WTC11 (cell line): ENCODE results near the gene UMAD1. TPM values are rescaled to one million over a fixed set of nuclear protein-coding genes. Genes with fewer than 3 reads are reported as not detected.

Experiments
- ATAC-seq: fragments of 200-7000 bp; cut with Tn5 transposase; 2 replicates; pipeline ENCODE4 v1.10.0; 2021; ENCODE audit warnings: mild to moderate bottlenecking, moderate library complexity
- CTCF ChIA-PET: fragments of 300-600 bp; sonication (Branson Sonifier 250); formaldehyde crosslinking; loops from one replicate; lab custom pipeline; 2021; ENCODE audit warnings: antibody characterized with exemption; lab: Charles Lee
- POLR2A ChIA-PET: fragments of 350-600 bp; sonication (Branson Sonifier 250); formaldehyde crosslinking; loops from one replicate; lab custom pipeline; 2021; ENCODE audit warnings: antibody characterized with exemption; lab: Charles Lee
- DNase-seq: peaks from one replicate; pipeline ENCODE4 v3.0.0; 2021; ENCODE audit warnings: low spot score
- H3K27ac Mint-ChIP-seq: 2 replicates; pipeline ENCODE4 v1.8.0; 2021; ENCODE audit warnings: mixed read lengths
- H3K27me3 Mint-ChIP-seq: 2 replicates; pipeline ENCODE4 v1.8.0; 2021; ENCODE audit warnings: low read depth, mild to moderate bottlenecking, moderate library complexity, mixed read lengths
- H3K36me3 Mint-ChIP-seq: 2 replicates; pipeline ENCODE4 v1.8.0; 2021; ENCODE audit warnings: mixed read lengths
- H3K4me1 Mint-ChIP-seq: 2 replicates; pipeline ENCODE4 v1.8.0; 2022; ENCODE audit warnings: mixed read lengths
- H3K4me3 Mint-ChIP-seq: 2 replicates; pipeline ENCODE4 v1.8.0; 2021; ENCODE audit warnings: mild to moderate bottlenecking, moderate library complexity, mixed read lengths
- H3K9me3 Mint-ChIP-seq: 2 replicates; pipeline ENCODE4 v1.8.0; 2021; ENCODE audit warnings: mixed read lengths
- CBFB ChIP-seq: sonication (generic); formaldehyde crosslinking; IDR thresholded peaks from 2 replicates; pipeline ENCODE4 v1.8.1; 2022; ENCODE audit warnings: mild to moderate bottlenecking, low read depth, missing genetic modification reagents
- ELF4 ChIP-seq: sonication (generic); formaldehyde crosslinking; IDR thresholded peaks from 2 replicates; pipeline ENCODE4 v1.8.1; 2022; ENCODE audit warnings: low read depth, mild to moderate bottlenecking, moderate library complexity, missing genetic modification reagents
- EMX1 ChIP-seq: fragments of 250-450 bp; sonication (Bioruptor Pico); IDR thresholded peaks from 2 replicates; pipeline ENCODE4 v1.8.0; 2021; ENCODE audit warnings: mild to moderate bottlenecking
- GABPB1 ChIP-seq: sonication (generic); formaldehyde crosslinking; IDR thresholded peaks from 2 replicates; pipeline ENCODE4 v1.8.1; 2023; ENCODE audit warnings: mild to moderate bottlenecking, missing genetic modification reagents
- IRF2 ChIP-seq: sonication (generic); formaldehyde crosslinking; IDR thresholded peaks from 2 replicates; pipeline ENCODE4 v1.8.0; 2022; ENCODE audit warnings: low read depth, missing genetic modification reagents, borderline replicate concordance
- PRRX2 ChIP-seq: fragments of 250-450 bp; sonication (Bioruptor Pico); IDR thresholded peaks from 2 replicates; pipeline ENCODE4 v1.8.0; 2021; ENCODE audit warnings: mild to moderate bottlenecking
- ZNF232 ChIP-seq: sonication (generic); formaldehyde crosslinking; IDR thresholded peaks from 2 replicates; pipeline ENCODE4 v1.8.0; 2022; ENCODE audit warnings: mild to moderate bottlenecking, missing genetic modification reagents
- ZNF671 ChIP-seq: fragments of 250-450 bp; sonication (Bioruptor Pico); IDR thresholded peaks from 2 replicates; pipeline ENCODE4 v1.8.0; 2021; ENCODE audit warnings: mild to moderate bottlenecking
- total RNA-seq: library from RNA; stranded (reverse); gene quantifications from 3 replicates; pipeline ENCODE4 v1.2.3, GENCODE V29; 2021
- TF ChIP-seq, protein P1 (sequence below): sonication (generic); formaldehyde crosslinking; IDR thresholded peaks from 2 replicates; pipeline ENCODE4 v1.8.0; 2023; ENCODE audit warnings: missing genetic modification reagents, mild to moderate bottlenecking, borderline replicate concordance
- TF ChIP-seq, protein P2 (sequence below): sonication (generic); formaldehyde crosslinking; IDR thresholded peaks from 2 replicates; pipeline ENCODE4 v1.8.1; 2023; ENCODE audit warnings: mild to moderate bottlenecking, missing genetic modification reagents
- TF ChIP-seq, protein P3 (sequence below): sonication (generic); formaldehyde crosslinking; IDR thresholded peaks from 2 replicates; pipeline ENCODE4 v1.8.1; 2022; ENCODE audit warnings: missing genetic modification reagents, borderline replicate concordance
- TF ChIP-seq, protein P4 (sequence below): sonication (generic); formaldehyde crosslinking; IDR thresholded peaks from 2 replicates; pipeline ENCODE4 v1.8.0; 2022; ENCODE audit warnings: mild to moderate bottlenecking, missing genetic modification reagents
- TF ChIP-seq, protein P5 (sequence below): fragments of 200-600 bp; IDR thresholded peaks from 2 replicates; pipeline ENCODE4 v1.8.0; 2022; ENCODE audit warnings: antibody characterized with exemption
- TF ChIP-seq, protein P6 (sequence below): sonication (generic); formaldehyde crosslinking; IDR thresholded peaks from 2 replicates; pipeline ENCODE4 v1.8.1; 2022; ENCODE audit warnings: low read depth, missing genetic modification reagents, borderline replicate concordance
- TF ChIP-seq, protein P7 (sequence below): sonication (generic); formaldehyde crosslinking; IDR thresholded peaks from 2 replicates; pipeline ENCODE4 v1.8.1; 2023; ENCODE audit warnings: mild to moderate bottlenecking, moderate library complexity, missing genetic modification reagents

UMAD1 gene
- total RNA-seq, 1 experiment from 2014 or later, result 13.0 TPM

DNA sequence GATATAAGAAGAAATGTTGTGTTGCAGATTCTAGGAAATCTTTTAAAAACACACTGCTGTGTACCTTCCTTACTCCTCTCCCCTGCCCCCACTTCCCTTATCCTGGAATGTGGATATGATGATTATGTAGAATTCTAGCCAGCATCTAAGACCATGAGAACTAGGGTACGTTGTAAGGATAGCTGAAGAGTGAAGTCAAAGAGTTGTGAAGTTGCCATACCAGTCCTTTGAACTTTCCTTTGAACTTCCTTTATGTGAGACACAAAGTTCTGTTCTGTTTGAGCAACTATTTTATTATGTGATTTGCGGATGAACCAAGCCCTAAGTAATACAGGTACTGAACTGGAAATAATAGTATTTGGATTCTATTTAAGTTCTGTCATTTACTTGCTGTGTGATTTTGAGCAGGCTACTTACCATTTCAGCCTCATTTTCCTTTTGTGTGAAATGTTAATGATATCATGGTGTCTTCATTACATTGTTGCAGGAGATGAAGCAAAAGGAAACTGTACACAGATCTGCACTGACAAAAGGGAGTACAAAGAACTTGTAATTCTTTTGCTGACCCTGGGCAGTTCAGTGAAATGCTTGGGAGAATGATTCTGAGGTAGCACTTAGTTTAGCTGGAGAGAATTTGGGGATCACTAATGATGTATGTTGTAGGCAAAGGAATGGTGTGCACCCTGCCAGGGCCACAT lies 46.4 kb downstream of the UMAD1 start:
- CTCF ChIA-PET, result interaction anchor here (0.6 kb wide), 1 partner anchor 591 kb away, joined by 3 read pairs; no protein-coding TSS in a partner anchor

More for the DNA sequence above, 46.4 kb downstream of the UMAD1 start:
- no peak overlapping the region for H3K27ac Mint-ChIP-seq
- no peaks in the 10 kb centered on the region for H3K9me3 Mint-ChIP-seq
- ATAC-seq (no peak), DNase-seq (no peak)
- no peaks in the 10 kb centered on the region; the same call in 1 of the 2 replicates for H3K27me3 Mint-ChIP-seq
- no peak for TF ChIP-seq GABPB1
- TF ChIP-seq ZNF671 (CRISPR knock-in tag), result no peak
- TF ChIP-seq, protein P1, sequence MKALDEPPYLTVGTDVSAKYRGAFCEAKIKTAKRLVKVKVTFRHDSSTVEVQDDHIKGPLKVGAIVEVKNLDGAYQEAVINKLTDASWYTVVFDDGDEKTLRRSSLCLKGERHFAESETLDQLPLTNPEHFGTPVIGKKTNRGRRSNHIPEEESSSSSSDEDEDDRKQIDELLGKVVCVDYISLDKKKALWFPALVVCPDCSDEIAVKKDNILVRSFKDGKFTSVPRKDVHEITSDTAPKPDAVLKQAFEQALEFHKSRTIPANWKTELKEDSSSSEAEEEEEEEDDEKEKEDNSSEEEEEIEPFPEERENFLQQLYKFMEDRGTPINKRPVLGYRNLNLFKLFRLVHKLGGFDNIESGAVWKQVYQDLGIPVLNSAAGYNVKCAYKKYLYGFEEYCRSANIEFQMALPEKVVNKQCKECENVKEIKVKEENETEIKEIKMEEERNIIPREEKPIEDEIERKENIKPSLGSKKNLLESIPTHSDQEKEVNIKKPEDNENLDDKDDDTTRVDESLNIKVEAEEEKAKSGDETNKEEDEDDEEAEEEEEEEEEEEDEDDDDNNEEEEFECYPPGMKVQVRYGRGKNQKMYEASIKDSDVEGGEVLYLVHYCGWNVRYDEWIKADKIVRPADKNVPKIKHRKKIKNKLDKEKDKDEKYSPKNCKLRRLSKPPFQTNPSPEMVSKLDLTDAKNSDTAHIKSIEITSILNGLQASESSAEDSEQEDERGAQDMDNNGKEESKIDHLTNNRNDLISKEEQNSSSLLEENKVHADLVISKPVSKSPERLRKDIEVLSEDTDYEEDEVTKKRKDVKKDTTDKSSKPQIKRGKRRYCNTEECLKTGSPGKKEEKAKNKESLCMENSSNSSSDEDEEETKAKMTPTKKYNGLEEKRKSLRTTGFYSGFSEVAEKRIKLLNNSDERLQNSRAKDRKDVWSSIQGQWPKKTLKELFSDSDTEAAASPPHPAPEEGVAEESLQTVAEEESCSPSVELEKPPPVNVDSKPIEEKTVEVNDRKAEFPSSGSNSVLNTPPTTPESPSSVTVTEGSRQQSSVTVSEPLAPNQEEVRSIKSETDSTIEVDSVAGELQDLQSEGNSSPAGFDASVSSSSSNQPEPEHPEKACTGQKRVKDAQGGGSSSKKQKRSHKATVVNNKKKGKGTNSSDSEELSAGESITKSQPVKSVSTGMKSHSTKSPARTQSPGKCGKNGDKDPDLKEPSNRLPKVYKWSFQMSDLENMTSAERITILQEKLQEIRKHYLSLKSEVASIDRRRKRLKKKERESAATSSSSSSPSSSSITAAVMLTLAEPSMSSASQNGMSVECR (CRISPR knock-in tag), result no peak
- TF ChIP-seq, protein P2, sequence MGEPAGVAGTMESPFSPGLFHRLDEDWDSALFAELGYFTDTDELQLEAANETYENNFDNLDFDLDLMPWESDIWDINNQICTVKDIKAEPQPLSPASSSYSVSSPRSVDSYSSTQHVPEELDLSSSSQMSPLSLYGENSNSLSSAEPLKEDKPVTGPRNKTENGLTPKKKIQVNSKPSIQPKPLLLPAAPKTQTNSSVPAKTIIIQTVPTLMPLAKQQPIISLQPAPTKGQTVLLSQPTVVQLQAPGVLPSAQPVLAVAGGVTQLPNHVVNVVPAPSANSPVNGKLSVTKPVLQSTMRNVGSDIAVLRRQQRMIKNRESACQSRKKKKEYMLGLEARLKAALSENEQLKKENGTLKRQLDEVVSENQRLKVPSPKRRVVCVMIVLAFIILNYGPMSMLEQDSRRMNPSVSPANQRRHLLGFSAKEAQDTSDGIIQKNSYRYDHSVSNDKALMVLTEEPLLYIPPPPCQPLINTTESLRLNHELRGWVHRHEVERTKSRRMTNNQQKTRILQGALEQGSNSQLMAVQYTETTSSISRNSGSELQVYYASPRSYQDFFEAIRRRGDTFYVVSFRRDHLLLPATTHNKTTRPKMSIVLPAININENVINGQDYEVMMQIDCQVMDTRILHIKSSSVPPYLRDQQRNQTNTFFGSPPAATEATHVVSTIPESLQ, result no peak
- no peak for TF ChIP-seq IRF2
- no peak for TF ChIP-seq EMX1
- no peak for TF ChIP-seq ZNF232
- TF ChIP-seq ELF4, result no peak
- TF ChIP-seq, protein P3, sequence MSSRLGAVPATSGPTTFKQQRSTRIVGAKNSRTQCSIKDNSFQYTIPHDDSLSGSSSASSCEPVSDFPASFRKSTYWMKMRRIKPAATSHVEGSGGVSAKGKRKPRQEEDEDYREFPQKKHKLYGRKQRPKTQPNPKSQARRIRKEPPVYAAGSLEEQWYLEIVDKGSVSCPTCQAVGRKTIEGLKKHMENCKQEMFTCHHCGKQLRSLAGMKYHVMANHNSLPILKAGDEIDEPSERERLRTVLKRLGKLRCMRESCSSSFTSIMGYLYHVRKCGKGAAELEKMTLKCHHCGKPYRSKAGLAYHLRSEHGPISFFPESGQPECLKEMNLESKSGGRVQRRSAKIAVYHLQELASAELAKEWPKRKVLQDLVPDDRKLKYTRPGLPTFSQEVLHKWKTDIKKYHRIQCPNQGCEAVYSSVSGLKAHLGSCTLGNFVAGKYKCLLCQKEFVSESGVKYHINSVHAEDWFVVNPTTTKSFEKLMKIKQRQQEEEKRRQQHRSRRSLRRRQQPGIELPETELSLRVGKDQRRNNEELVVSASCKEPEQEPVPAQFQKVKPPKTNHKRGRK (CRISPR knock-in tag), result no peak
- TF ChIP-seq, protein P4, sequence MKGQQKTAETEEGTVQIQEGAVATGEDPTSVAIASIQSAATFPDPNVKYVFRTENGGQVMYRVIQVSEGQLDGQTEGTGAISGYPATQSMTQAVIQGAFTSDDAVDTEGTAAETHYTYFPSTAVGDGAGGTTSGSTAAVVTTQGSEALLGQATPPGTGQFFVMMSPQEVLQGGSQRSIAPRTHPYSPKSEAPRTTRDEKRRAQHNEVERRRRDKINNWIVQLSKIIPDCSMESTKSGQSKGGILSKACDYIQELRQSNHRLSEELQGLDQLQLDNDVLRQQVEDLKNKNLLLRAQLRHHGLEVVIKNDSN (CRISPR knock-in tag), result no peak
- no peak for TF ChIP-seq PRRX2
- TF ChIP-seq, protein P5, sequence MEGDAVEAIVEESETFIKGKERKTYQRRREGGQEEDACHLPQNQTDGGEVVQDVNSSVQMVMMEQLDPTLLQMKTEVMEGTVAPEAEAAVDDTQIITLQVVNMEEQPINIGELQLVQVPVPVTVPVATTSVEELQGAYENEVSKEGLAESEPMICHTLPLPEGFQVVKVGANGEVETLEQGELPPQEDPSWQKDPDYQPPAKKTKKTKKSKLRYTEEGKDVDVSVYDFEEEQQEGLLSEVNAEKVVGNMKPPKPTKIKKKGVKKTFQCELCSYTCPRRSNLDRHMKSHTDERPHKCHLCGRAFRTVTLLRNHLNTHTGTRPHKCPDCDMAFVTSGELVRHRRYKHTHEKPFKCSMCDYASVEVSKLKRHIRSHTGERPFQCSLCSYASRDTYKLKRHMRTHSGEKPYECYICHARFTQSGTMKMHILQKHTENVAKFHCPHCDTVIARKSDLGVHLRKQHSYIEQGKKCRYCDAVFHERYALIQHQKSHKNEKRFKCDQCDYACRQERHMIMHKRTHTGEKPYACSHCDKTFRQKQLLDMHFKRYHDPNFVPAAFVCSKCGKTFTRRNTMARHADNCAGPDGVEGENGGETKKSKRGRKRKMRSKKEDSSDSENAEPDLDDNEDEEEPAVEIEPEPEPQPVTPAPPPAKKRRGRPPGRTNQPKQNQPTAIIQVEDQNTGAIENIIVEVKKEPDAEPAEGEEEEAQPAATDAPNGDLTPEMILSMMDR, result no peak
- TF ChIP-seq, protein P6, sequence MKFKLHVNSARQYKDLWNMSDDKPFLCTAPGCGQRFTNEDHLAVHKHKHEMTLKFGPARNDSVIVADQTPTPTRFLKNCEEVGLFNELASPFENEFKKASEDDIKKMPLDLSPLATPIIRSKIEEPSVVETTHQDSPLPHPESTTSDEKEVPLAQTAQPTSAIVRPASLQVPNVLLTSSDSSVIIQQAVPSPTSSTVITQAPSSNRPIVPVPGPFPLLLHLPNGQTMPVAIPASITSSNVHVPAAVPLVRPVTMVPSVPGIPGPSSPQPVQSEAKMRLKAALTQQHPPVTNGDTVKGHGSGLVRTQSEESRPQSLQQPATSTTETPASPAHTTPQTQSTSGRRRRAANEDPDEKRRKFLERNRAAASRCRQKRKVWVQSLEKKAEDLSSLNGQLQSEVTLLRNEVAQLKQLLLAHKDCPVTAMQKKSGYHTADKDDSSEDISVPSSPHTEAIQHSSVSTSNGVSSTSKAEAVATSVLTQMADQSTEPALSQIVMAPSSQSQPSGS, result no peak
- TF ChIP-seq CBFB, result no peak
- TF ChIP-seq, protein P7, sequence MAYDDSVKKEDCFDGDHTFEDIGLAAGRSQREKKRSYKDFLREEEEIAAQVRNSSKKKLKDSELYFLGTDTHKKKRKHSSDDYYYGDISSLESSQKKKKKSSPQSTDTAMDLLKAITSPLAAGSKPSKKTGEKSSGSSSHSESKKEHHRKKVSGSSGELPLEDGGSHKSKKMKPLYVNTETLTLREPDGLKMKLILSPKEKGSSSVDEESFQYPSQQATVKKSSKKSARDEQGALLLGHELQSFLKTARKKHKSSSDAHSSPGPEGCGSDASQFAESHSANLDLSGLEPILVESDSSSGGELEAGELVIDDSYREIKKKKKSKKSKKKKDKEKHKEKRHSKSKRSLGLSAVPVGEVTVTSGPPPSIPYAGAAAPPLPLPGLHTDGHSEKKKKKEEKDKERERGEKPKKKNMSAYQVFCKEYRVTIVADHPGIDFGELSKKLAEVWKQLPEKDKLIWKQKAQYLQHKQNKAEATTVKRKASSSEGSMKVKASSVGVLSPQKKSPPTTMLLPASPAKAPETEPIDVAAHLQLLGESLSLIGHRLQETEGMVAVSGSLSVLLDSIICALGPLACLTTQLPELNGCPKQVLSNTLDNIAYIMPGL (CRISPR knock-in tag), result no peak
- no peak overlapping the region for H3K4me3 Mint-ChIP-seq
- peaks cover 15% of the 10 kb centered on the region for H3K4me1 Mint-ChIP-seq
- POLR2A ChIA-PET, result no interaction called here
- no peaks in the 10 kb centered on the region for H3K36me3 Mint-ChIP-seq
